ENCODE results near the gene RAB1A.

GRCh38 chr2:65137197-65137775 lies 7.4 kb upstream of the RAB1A start:
- TF ChIP-seq CTCF (IDR thresholded peaks at IDR 0.05): no peak
- no peak for TF ChIP-seq POLR2A (IDR thresholded peaks at IDR 0.05)
- TF ChIP-seq EP300 (IDR thresholded peaks at IDR 0.05): no peak
- no peak for TF ChIP-seq POLR2AphosphoS5 (IDR thresholded peaks at IDR 0.05)

All from sigmoid colon (tissue), 4 donors.